ENCODE measurements around the gene HTRA1.

Gene HTRA1

GRCh38 chr10:122455376-122456079, 5.8 kb upstream of the HTRA1 start:
- no peak for DNase-seq (ENCODE audit: low spot score)

- no peak for DNase-seq (ENCODE audit: low spot score)
Measured at GRCh38 chr10:122457934-122458333, 3.4 kb upstream of the HTRA1 start.

GRCh38 chr10:122458693-122459092, 2.7 kb upstream of the HTRA1 start:
- no peak for DNase-seq (ENCODE audit: low spot score)

GRCh38 chr10:122459561-122460273, 1.6 kb upstream of the HTRA1 start:
- DNase-seq (ENCODE audit: low spot score), result no peak

GRCh38 chr10:122460891-122461293, 461 bp upstream of the HTRA1 start:
- no peak for DNase-seq (ENCODE audit: low spot score)

- no peak for DNase-seq (ENCODE audit: low spot score)
Measured at GRCh38 chr10:122461729-122462532, 578 bp downstream of the HTRA1 start.

- no peak for DNase-seq (ENCODE audit: low spot score)
Measured at GRCh38 chr10:122462533-122463465, 1.4 kb downstream of the HTRA1 start.

- no peak for DNase-seq (ENCODE audit: low spot score)
Measured at GRCh38 chr10:122463466-122464249, 2.3 kb downstream of the HTRA1 start.

- no peak for DNase-seq (ENCODE audit: low spot score)
Measured at GRCh38 chr10:122464250-122464510, 2.8 kb downstream of the HTRA1 start.

GRCh38 chr10:122464586-122464985, 3.2 kb downstream of the HTRA1 start:
- DNase-seq (ENCODE audit: low spot score), result no peak

GRCh38 chr10:122465401-122466040, 4.2 kb downstream of the HTRA1 start:
- no peak for DNase-seq (ENCODE audit: low spot score)

- no peak for DNase-seq (ENCODE audit: low spot score)
Measured at GRCh38 chr10:122466951-122467381, 5.6 kb downstream of the HTRA1 start.

GRCh38 chr10:122467701-122468100, 6.3 kb downstream of the HTRA1 start:
- DNase-seq (ENCODE audit: low spot score), result no peak

GRCh38 chr10:122468307-122468925, 7.1 kb downstream of the HTRA1 start:
- DNase-seq (ENCODE audit: low spot score), result no peak

- DNase-seq (ENCODE audit: low spot score), result no peak
Measured at GRCh38 chr10:122468926-122469781, 7.8 kb downstream of the HTRA1 start.

GRCh38 chr10:122469848-122470247, 8.5 kb downstream of the HTRA1 start:
- no peak for DNase-seq (ENCODE audit: low spot score)

- DNase-seq (ENCODE audit: low spot score), result no peak
Measured at GRCh38 chr10:122471531-122472177, 10.3 kb downstream of the HTRA1 start.

GRCh38 chr10:122473116-122473515, 11.8 kb downstream of the HTRA1 start:
- no peak for DNase-seq (ENCODE audit: low spot score)

Measured in hematopoietic multipotent progenitor cell treated with erythropoietin and hydrocortisone succinate and interleukin-3 and kit ligand, for 15 days (in vitro differentiated cells).